GM23248 (cell line): ENCODE measurements around the gene WDR70. TPM values are rescaled to one million over a fixed set of nuclear protein-coding genes. Genes with fewer than 3 reads are reported as not detected.
A peak's percentile ranks its signal among the peaks of the same experiment; 100 is the strongest.

Experiments
- DNase-seq: peaks from one replicate; pipeline ENCODE4 v3.0.0-alpha.2; 2015
- H2AFZ ChIP-seq: fragments of 200-600 bp; sonication (generic); 2 replicates; pipeline ENCODE4 v1.6.1; 2016; ENCODE audit warnings: antibody characterized with exemption
- H3F3A ChIP-seq: fragments of 200-600 bp; sonication (generic); 2 replicates; pipeline ENCODE4 v1.6.1; 2016; ENCODE audit warnings: mild to moderate bottlenecking, antibody characterized with exemption, mixed run types; ENCODE audit not compliant: insufficient read depth
- H3K27ac ChIP-seq: fragments of 200-600 bp; sonication (generic); 2 replicates; pipeline ENCODE4 v1.5.1; 2016; ENCODE audit warnings: mild to moderate bottlenecking
- H3K27me3 ChIP-seq: fragments of 200-600 bp; sonication (generic); replicated peaks from 2 replicates; pipeline ENCODE4 v1.6.1; 2016; ENCODE audit warnings: mild to moderate bottlenecking; ENCODE audit not compliant: insufficient read depth
- H3K36me3 ChIP-seq: fragments of 200-600 bp; sonication (generic); 2 replicates; pipeline ENCODE4 v1.6.1; 2016; ENCODE audit warnings: low read depth, mild to moderate bottlenecking
- H3K4me1 ChIP-seq: fragments of 200-600 bp; sonication (generic); 2 replicates; pipeline ENCODE4 v1.6.1; 2016; ENCODE audit warnings: mild to moderate bottlenecking; ENCODE audit not compliant: insufficient read depth
- H3K4me2 ChIP-seq: fragments of 200-600 bp; sonication (generic); one replicate; pipeline ENCODE4 v1.6.1; 2016; ENCODE audit warnings: mild to moderate bottlenecking; ENCODE audit not compliant: unreplicated experiment
- H3K4me3 ChIP-seq: fragments of 200-600 bp; sonication (generic); 2 replicates; pipeline ENCODE4 v1.5.1; 2016; ENCODE audit warnings: mild to moderate bottlenecking
- H3K79me2 ChIP-seq: fragments of 200-600 bp; sonication (generic); 2 replicates; pipeline ENCODE4 v1.6.1; 2016; ENCODE audit warnings: mild to moderate bottlenecking; ENCODE audit not compliant: insufficient read depth
- H3K9ac ChIP-seq: fragments of 200-600 bp; sonication (generic); 2 replicates; pipeline ENCODE4 v1.6.1; 2016; ENCODE audit warnings: mild to moderate bottlenecking
- H3K9me2 ChIP-seq: fragments of 200-600 bp; sonication (generic); 2 replicates; pipeline ENCODE4 v1.6.1; 2016; ENCODE audit warnings: mixed run types, mild to moderate bottlenecking, moderate library complexity; ENCODE audit not compliant: insufficient read depth
- H3K9me3 ChIP-seq: fragments of 200-600 bp; sonication (generic); one replicate; pipeline ENCODE4 v1.6.1; 2017; ENCODE audit warnings: low read depth
- H4K20me1 ChIP-seq: fragments of 200-600 bp; sonication (generic); 2 replicates; pipeline ENCODE4 v1.6.0; 2016; ENCODE audit not compliant: insufficient read depth
- EZH2 ChIP-seq: fragments of 200-600 bp; sonication (generic); IDR thresholded peaks from 2 replicates; pipeline ENCODE4 v1.6.1; 2018; ENCODE audit warnings: antibody characterized with exemption, mild to moderate bottlenecking; ENCODE audit not compliant: insufficient read depth, poor library complexity, severe bottlenecking
- EZH2phosphoT487 ChIP-seq: fragments of 200-600 bp; sonication (generic); IDR thresholded peaks from 2 replicates; pipeline ENCODE4 v1.6.1; 2018; ENCODE audit warnings: antibody characterized with exemption, moderate library complexity, mild to moderate bottlenecking, low read depth; ENCODE audit not compliant: insufficient read depth
- WGBS, 2 experiments: methylation state at CpG; one replicate each; pipeline ENCODE4 v1.1.6; 2015 to 2017; ENCODE audit warnings: low lambda C conversion rate in 2 of 2, low coverage in 1 of 2; ENCODE audit errors: missing lambda C conversion rate in 2 of 2; 5-methylcytosine and 5-hydroxymethylcytosine counted together
- in situ Hi-C: fragments of 300-500 bp; cut with MboI; formaldehyde crosslinking; loops from 2 replicates; pipeline ENCODE4 v1.15.0; 2020
- polyA plus RNA-seq: library from polyadenylated mRNA; unstranded; fragments of >200 nt; fragmentation: Nextera tagmentation; extraction: Ambion mirVana; gene quantifications from 2 replicates; pipeline ENCODE4 v1.2.1, GENCODE V29; 2016
- total RNA-seq: library from RNA; depleted of rRNA; stranded (reverse); fragments of >200 nt; shearing (Covaris generic); gene quantifications from 2 replicates; pipeline ENCODE4 v1.2.3, GENCODE V29; 2014

Gene WDR70
- total and polyA plus RNA-seq, 2 experiments from 2014 or later, result 20.8 to 24.9 TPM

DNA sequence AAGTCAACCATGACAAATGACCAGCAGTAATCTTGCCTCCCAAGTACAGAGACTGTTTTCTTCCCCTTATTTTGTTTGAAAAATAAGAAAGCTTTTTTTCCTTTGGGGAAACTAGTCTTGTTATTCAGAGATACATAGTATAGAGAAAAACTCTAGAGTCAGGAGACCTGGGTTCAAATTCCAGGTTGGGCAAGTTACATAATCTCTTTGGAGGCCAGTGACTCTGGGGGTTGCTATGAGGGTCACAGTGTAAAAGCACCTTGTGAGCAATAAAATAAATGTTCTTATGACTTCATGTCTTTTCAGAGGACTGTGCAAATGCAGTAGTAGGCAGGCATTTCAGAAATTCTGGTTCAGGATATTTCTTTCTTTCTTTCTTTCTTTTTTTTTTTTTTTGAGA lies 389.3 kb downstream of the WDR70 start:
- Histone ChIP-seq H2AFZ (no peak overlapping the region), H3K9me3 (no peaks in the 10 kb centered on the region), H3K27ac (no peak overlapping the region), H3K4me3 (no peak overlapping the region), H4K20me1 (no peaks in the 10 kb centered on the region), H3K4me1 (peaks cover 39% of the 10 kb centered on the region), H3F3A (peaks cover 38% of the 10 kb centered on the region), H3K36me3 (no peaks in the 10 kb centered on the region), H3K9me2 (no peaks in the 10 kb centered on the region), H3K27me3 (no peaks in the 10 kb centered on the region), H3K9ac (no peak overlapping the region), H3K79me2 (no peaks in the 10 kb centered on the region), H3K4me2 (no peak overlapping the region)
- in situ Hi-C loops, result no loop called here
- no peak for DNase-seq
- TF ChIP-seq EZH2 (no peak), EZH2phosphoT487 (no peak)

DNA sequence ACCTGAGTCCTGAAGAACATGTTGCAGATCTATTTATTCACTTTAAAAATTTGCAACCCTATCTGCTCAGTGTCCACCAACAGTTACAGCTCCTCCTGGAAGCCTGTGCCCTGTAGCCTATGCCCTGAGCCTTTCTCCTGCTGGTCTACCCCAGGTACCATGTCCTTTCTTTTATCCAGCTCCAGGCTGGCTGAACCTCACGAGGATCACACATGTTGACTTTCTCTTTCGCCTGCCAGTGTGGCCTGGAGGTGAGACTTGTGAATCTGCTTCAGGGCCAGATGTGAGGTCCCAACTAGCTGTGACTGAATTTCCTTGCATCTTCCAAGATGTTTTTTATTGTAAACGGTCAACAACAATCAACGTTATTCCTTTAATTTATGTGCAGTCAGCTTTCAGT lies 390.0 kb downstream of the WDR70 start:
- Histone ChIP-seq H3K9me3 (no peaks in the 10 kb centered on the region), H2AFZ (no peak overlapping the region), H4K20me1 (no peaks in the 10 kb centered on the region), H3K9me2 (no peaks in the 10 kb centered on the region), H3K27me3 (no peaks in the 10 kb centered on the region), H3K36me3 (no peaks in the 10 kb centered on the region), H3K4me2 (no peak overlapping the region), H3K4me3 (no peak overlapping the region), H3K27ac (no peak overlapping the region), H3F3A (peaks cover 38% of the 10 kb centered on the region), H3K9ac (no peak overlapping the region), H3K79me2 (no peaks in the 10 kb centered on the region), H3K4me1 (peaks cover 44% of the 10 kb centered on the region)
- 97 to 99% methylated on average over 4 of the region's 4 CpGs for WGBS, 2 experiments
- no peak for DNase-seq
- TF ChIP-seq EZH2, result no peak
- no peak for TF ChIP-seq EZH2phosphoT487
- in situ Hi-C loops, result no loop called here

DNA sequence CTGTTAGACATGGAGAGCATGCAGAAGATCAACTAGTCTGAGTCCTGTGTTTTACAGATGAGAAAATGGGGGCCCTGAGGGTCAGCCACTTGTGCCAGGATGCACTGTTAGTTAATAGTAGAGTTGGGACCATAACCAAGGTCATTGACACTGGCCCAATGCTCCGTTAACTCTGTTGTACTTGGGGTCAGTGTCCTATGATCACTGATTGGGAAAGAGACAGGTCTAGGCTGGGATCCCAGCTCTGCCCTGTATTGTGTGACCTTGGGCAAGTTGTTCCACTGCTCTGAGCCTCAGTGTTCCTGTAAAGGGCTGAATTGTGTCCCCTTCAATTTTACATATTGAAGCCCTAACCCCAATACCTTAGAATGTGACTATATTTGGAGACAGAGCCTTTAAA lies 390.7 kb downstream of the WDR70 start:
- H3K9me2 ChIP-seq, result no peaks in the 10 kb centered on the region
- H3F3A ChIP-seq, result peaks cover 38% of the 10 kb centered on the region
- H3K9ac ChIP-seq, result no peak overlapping the region
- DNase-seq, result no peak
- in situ Hi-C loops, result no loop called here
- H3K4me3 ChIP-seq, result no peak overlapping the region
- peak overlapping the region; percentile 82; the same call in 1 of the 2 replicates for H3K27ac ChIP-seq
- H3K4me2 ChIP-seq, result no peak overlapping the region
- H2AFZ ChIP-seq, result no peak overlapping the region
- no peaks in the 10 kb centered on the region for H3K36me3 ChIP-seq
- WGBS, 2 experiments, result 100% methylated on average over 1 of the region's 1 CpG
- peaks cover 44% of the 10 kb centered on the region for H3K4me1 ChIP-seq
- H4K20me1 ChIP-seq, result no peaks in the 10 kb centered on the region
- H3K27me3 ChIP-seq, result no peaks in the 10 kb centered on the region
- no peak for TF ChIP-seq EZH2
- no peak for TF ChIP-seq EZH2phosphoT487
- H3K9me3 ChIP-seq, result no peaks in the 10 kb centered on the region
- no peaks in the 10 kb centered on the region for H3K79me2 ChIP-seq

DNA sequence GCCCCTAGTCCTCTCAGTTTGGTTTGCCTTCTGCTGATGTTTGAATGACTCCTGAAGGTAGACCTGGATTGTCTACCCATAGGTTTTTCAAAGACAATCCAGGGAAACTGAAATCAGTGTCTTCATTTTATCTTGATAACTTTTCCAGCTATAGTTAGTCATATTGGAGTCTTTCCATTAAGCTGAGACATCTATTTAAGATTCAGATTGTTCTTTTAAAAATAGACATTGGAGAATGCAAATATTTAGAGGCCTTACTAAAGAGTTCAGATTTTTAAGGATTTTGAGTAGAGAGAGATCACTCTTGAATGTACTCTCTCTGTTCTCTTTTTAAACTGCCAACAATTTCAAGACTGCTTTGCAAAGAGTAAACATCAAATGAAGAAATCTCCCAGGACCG lies 391.7 kb downstream of the WDR70 start:
- H3K9me2 ChIP-seq, result no peaks in the 10 kb centered on the region
- H4K20me1 ChIP-seq, result no peaks in the 10 kb centered on the region
- H3K4me1 ChIP-seq, result peaks cover 46% of the 10 kb centered on the region
- WGBS, 2 experiments, result 93 to 100% methylated on average over 1 of the region's 1 CpG
- H3K36me3 ChIP-seq, result no peaks in the 10 kb centered on the region
- H3K9ac ChIP-seq, result peak overlapping the region; percentile 58
- no peaks in the 10 kb centered on the region for H3K27me3 ChIP-seq
- peak; percentile 62 for DNase-seq
- peak overlapping the region; percentile 39 for H3K4me2 ChIP-seq
- no peaks in the 10 kb centered on the region for H3K9me3 ChIP-seq
- in situ Hi-C loops, result no loop called here
- H3K4me3 ChIP-seq, result peak overlapping the region; percentile 37
- no peak for TF ChIP-seq EZH2
- no peak for TF ChIP-seq EZH2phosphoT487
- H3K27ac ChIP-seq, result peak overlapping the region; percentile 82
- H3K79me2 ChIP-seq, result no peaks in the 10 kb centered on the region
- peaks cover 45% of the 10 kb centered on the region for H3F3A ChIP-seq
- H2AFZ ChIP-seq, result no peak overlapping the region

DNA sequence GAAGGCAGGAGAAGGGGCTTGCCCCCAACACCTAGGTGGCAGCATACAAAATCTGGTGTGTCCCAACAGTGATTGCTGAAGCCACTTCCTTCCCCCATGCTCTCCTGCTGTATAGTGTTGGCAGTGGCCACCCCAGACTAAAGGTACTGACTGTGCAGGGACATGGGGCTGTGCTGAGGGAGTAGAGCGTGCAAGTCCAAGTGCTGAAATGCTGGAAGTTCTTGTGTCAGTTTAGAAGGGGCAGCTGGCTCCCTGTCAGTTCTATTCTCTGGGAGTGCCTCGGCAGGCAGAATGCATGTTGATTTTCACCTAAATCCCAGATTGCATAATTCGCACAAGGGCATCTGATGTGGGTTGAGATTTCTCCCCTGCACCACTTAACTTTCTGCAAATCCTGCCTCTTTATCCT lies 392.1 kb downstream of the WDR70 start:
- Histone ChIP-seq H3F3A (peaks cover 49% of the 10 kb centered on the region), H3K9ac (peak overlapping the region; percentile 58), H3K4me3 (peak overlapping the region; percentile 37), H3K4me2 (peak overlapping the region; percentile 39), H3K79me2 (no peaks in the 10 kb centered on the region), H3K27me3 (no peaks in the 10 kb centered on the region), H3K36me3 (no peaks in the 10 kb centered on the region), H3K4me1 (peaks cover 50% of the 10 kb centered on the region), H3K9me2 (no peaks in the 10 kb centered on the region), H3K27ac (peak overlapping the region; percentile 82), H3K9me3 (no peaks in the 10 kb centered on the region), H2AFZ (no peak overlapping the region), H4K20me1 (no peaks in the 10 kb centered on the region)
- DNase-seq, result peak; percentile 57
- in situ Hi-C loops, result no loop called here
- WGBS, 2 experiments, result 63 to 76% methylated on average over 3 of the region's 3 CpGs
- no peak for TF ChIP-seq EZH2phosphoT487
- TF ChIP-seq EZH2, result no peak
